Measurements from ENCODE around the gene DCUN1D4.
"Not testable (repeated sequence)": the region's sequence is repeated elsewhere in the genome, so short reads cannot be mapped to it uniquely, and the experiment has no call there.

Gene DCUN1D4

DNA sequence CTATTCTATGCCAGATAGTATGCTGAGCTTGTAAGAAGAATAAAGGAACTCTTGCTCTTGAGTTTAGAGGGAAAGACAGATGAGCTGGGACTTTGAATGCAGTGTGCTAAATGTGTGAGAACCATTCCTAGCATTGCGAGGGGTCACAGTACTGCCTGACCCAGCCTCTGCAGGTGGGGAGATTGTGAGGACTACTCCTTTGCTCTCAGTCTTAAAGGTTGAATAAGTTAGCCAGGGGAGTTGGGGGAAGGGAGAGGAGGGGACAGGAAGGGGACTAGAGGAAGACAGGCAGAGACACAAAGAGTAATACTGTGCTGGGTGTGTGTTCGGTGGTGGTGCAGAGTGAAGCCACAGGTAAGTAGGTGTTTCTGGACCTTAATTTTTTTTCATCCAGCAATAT lies 41.7 kb downstream of the DCUN1D4 start:
- H3K4me1 ChIP-seq (ENCODE audit: insufficient read depth, low read length), result peaks cover 5% of the 10 kb centered on the region
- no peak overlapping the region for H2AFZ ChIP-seq (ENCODE audit: low read depth, low read length)
- H3K27me3 ChIP-seq (ENCODE audit: insufficient read depth, low read length), result no peaks in the 10 kb centered on the region
- no peak overlapping the region for H3K4me3 ChIP-seq (ENCODE audit: low read length)
- no peaks in the 10 kb centered on the region for H3K9me3 ChIP-seq (ENCODE audit: low read length)
- H3K36me3 ChIP-seq (ENCODE audit: insufficient read depth, low read length), result peaks cover 67% of the 10 kb centered on the region

- peaks cover 5% of the 10 kb centered on the region for H3K4me1 ChIP-seq (ENCODE audit: insufficient read depth, low read length)
- no peak overlapping the region for H3K4me3 ChIP-seq (ENCODE audit: low read length)
- H3K27me3 ChIP-seq (ENCODE audit: insufficient read depth, low read length), result no peaks in the 10 kb centered on the region
- H3K9me3 ChIP-seq (ENCODE audit: low read length), result no peaks in the 10 kb centered on the region
- peaks cover 62% of the 10 kb centered on the region for H3K36me3 ChIP-seq (ENCODE audit: insufficient read depth, low read length)
- no peak overlapping the region for H2AFZ ChIP-seq (ENCODE audit: low read depth, low read length)
Measured at GRCh38 chr4:51885363-51885762, 42.4 kb downstream of the DCUN1D4 start.

GRCh38 chr4:51890760-51891159 lies 47.8 kb downstream of the DCUN1D4 start:
- no peaks in the 10 kb centered on the region for H3K9me3 ChIP-seq (ENCODE audit: low read length)

GRCh38 chr4:51893402-51893801 lies 50.4 kb downstream of the DCUN1D4 start:
- not testable (repeated sequence) for H3K9me3 ChIP-seq (ENCODE audit: low read length); H2AFZ ChIP-seq (ENCODE audit: low read depth, low read length); H3K4me1 ChIP-seq (ENCODE audit: insufficient read depth, low read length); H3K4me3 ChIP-seq (ENCODE audit: low read length); H3K27me3 ChIP-seq (ENCODE audit: insufficient read depth, low read length)
- H3K36me3 ChIP-seq (ENCODE audit: insufficient read depth, low read length), result peaks cover 49% of the 10 kb centered on the region

More at GRCh38 chr4:51890760-51891159, 47.8 kb downstream of the DCUN1D4 start:
- Histone ChIP-seq H3K4me3 (ENCODE audit: low read length) (no peak overlapping the region), H3K27me3 (ENCODE audit: insufficient read depth, low read length) (no peaks in the 10 kb centered on the region), H3K36me3 (ENCODE audit: insufficient read depth, low read length) (peaks cover 61% of the 10 kb centered on the region), H2AFZ (ENCODE audit: low read depth, low read length) (no peak overlapping the region), H3K4me1 (ENCODE audit: insufficient read depth, low read length) (no peaks in the 10 kb centered on the region)

DNA sequence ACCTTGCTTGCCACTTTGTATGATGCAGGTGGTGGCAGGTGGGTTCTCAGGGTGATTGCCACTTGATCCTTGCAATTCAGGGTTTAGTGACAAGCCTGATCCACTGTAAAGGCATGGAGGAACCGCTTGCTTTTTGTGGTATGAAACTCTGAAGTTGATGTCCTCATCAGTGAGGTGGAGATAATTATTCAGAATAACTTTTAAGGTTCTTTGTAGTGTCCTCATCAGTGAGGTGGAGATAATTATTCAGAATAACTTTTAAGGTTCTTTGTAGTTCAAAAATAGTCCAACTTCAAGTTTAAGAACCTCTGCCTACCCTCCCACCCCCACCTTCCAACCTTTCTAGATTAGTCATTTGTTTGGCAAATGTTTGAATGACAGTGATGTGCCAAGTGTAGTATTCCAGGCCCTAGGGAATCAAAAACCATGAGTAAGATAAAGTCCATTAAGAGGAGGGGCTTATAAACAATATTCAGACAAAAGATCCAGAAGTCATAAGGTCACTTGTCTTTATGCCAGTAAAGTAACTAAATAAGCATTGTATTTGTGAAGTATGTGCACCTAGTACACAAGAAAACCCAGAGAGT lies 51.2 kb downstream of the DCUN1D4 start:
- Histone ChIP-seq H2AFZ (ENCODE audit: low read depth, low read length) (no peak overlapping the region), H3K36me3 (ENCODE audit: insufficient read depth, low read length) (peaks cover 44% of the 10 kb centered on the region), H3K4me3 (ENCODE audit: low read length) (no peak overlapping the region), H3K9me3 (ENCODE audit: low read length) (no peaks in the 10 kb centered on the region), H3K4me1 (ENCODE audit: insufficient read depth, low read length) (no peaks in the 10 kb centered on the region), H3K27me3 (ENCODE audit: insufficient read depth, low read length) (no peaks in the 10 kb centered on the region)

- Histone ChIP-seq H3K4me3 (ENCODE audit: low read length) (no peak overlapping the region), H3K4me1 (ENCODE audit: insufficient read depth, low read length) (no peaks in the 10 kb centered on the region), H3K36me3 (ENCODE audit: insufficient read depth, low read length) (peaks cover 49% of the 10 kb centered on the region), H3K27me3 (ENCODE audit: insufficient read depth, low read length) (no peaks in the 10 kb centered on the region), H3K9me3 (ENCODE audit: low read length) (no peaks in the 10 kb centered on the region), H2AFZ (ENCODE audit: low read depth, low read length) (no peak overlapping the region)
Measured at GRCh38 chr4:51895158-51895557, 52.2 kb downstream of the DCUN1D4 start.

DNA sequence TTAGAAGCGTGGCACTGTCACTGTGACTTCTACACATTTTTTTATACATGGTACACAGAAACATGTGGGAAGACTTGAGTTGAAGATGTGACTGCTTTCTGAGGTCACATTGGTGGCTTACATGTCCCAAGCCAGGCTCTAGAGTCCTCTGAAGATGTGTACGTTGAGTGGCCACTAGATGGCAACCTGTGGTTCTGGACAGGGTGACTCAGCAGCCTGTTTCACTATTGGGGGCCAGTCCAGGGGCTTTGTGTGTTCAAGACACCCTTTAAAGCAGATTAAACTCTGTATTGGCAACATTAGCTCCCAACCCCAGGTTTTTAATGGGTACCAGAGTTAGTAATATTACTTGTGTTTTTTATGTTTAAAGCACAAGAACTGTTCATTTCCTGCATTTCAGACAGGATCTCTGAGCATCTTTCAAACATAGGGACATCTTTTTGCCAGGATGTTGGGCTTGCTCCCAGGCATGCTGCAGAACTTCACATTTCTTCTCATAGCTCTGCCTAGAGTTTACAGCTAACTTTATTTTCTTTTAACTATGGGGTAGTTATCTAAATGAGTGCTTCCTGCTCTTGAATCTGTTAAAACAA lies 53.0 kb downstream of the DCUN1D4 start:
- Histone ChIP-seq H3K9me3 (ENCODE audit: low read length) (no peaks in the 10 kb centered on the region), H3K36me3 (ENCODE audit: insufficient read depth, low read length) (peaks cover 49% of the 10 kb centered on the region), H3K4me3 (ENCODE audit: low read length) (no peak overlapping the region), H3K27me3 (ENCODE audit: insufficient read depth, low read length) (no peaks in the 10 kb centered on the region), H3K4me1 (ENCODE audit: insufficient read depth, low read length) (no peaks in the 10 kb centered on the region), H2AFZ (ENCODE audit: low read depth, low read length) (no peak overlapping the region)

- H2AFZ ChIP-seq (ENCODE audit: low read depth, low read length), result no peak overlapping the region
- H3K36me3 ChIP-seq (ENCODE audit: insufficient read depth, low read length), result peaks cover 71% of the 10 kb centered on the region
- no peaks in the 10 kb centered on the region for H3K27me3 ChIP-seq (ENCODE audit: insufficient read depth, low read length)
- H3K9me3 ChIP-seq (ENCODE audit: low read length), result no peaks in the 10 kb centered on the region
- H3K4me3 ChIP-seq (ENCODE audit: low read length), result no peak overlapping the region
- no peaks in the 10 kb centered on the region for H3K4me1 ChIP-seq (ENCODE audit: insufficient read depth, low read length)
Measured at GRCh38 chr4:51901363-51901762, 58.4 kb downstream of the DCUN1D4 start.

DNA sequence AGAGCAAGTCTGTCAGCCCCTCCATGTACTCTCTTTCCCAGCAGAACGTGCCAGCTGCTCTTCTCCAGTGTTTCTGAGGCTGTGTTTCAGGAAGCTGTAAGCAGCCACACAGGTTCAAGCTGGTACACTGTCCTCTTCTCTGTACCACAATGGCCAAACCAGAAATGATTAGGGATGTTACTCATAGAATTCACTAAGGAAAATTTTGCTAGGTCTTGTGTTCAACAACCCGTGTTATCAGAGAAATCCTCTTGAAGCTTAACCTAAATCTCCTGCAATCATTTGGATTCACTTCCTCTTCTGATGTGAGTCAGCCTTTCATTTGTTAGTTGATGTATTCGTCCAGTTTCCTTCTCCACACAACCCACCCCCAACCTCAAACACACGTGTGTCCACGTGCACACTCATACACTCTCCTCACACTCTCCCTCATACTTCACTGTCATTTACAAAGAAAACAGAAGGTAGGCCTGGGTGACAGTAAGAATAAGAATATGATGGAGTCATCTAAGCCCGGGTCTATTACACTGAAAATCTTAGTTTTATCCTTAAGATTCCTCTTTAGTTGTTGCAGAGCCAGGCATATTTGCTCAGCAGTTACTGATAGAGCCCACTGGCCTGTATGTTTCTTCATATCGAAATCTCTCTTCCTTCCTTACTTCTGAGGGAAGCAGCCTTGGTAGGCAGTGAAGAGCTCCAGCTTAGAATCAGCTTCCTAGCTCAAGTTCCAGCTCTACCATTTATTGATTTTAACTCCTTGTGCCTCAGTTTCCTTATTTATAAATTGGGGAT lies 63.4 kb downstream of the DCUN1D4 start:
- Histone ChIP-seq H3K27me3 (ENCODE audit: insufficient read depth, low read length) (no peaks in the 10 kb centered on the region), H3K9me3 (ENCODE audit: low read length) (no peaks in the 10 kb centered on the region), H3K4me1 (ENCODE audit: insufficient read depth, low read length) (no peaks in the 10 kb centered on the region), H2AFZ (ENCODE audit: low read depth, low read length) (no peak overlapping the region), H3K36me3 (ENCODE audit: insufficient read depth, low read length) (peaks cover 82% of the 10 kb centered on the region), H3K4me3 (ENCODE audit: low read length) (no peak overlapping the region)

- Histone ChIP-seq H3K27me3 (ENCODE audit: insufficient read depth, low read length) (no peaks in the 10 kb centered on the region), H3K36me3 (ENCODE audit: insufficient read depth, low read length) (peaks cover 85% of the 10 kb centered on the region), H2AFZ (ENCODE audit: low read depth, low read length) (no peak overlapping the region), H3K4me1 (ENCODE audit: insufficient read depth, low read length) (no peaks in the 10 kb centered on the region), H3K4me3 (ENCODE audit: low read length) (no peak overlapping the region), H3K9me3 (ENCODE audit: low read length) (no peaks in the 10 kb centered on the region)
Measured at GRCh38 chr4:51907006-51907669, 64.2 kb downstream of the DCUN1D4 start.

- Histone ChIP-seq H2AFZ (ENCODE audit: low read depth, low read length) (no peak overlapping the region), H3K9me3 (ENCODE audit: low read length) (peaks cover 2% of the 10 kb centered on the region), H3K4me3 (ENCODE audit: low read length) (no peak overlapping the region), H3K27me3 (ENCODE audit: insufficient read depth, low read length) (no peaks in the 10 kb centered on the region), H3K4me1 (ENCODE audit: insufficient read depth, low read length) (no peaks in the 10 kb centered on the region), H3K36me3 (ENCODE audit: insufficient read depth, low read length) (peaks cover 83% of the 10 kb centered on the region)
Measured at GRCh38 chr4:51909236-51909703, 66.3 kb downstream of the DCUN1D4 start.

DNA sequence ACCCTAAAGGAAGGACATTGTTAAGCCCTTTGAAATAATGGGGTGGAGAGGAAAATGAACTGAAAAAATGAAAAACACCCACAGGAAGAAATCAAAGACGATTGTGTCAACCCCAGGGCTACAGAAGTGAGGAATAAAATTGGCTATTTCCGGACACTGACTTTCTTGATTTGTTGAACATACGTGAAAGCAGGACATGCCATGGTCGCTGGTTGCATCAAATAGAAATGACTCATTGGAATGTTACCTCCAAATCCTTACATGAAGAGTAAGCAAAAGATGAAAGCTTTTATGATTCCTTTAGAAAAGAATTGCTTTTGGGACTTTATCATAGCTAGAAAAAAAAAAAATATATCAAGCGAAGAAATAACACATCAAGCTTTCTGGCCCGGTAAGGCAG lies 75.3 kb downstream of the DCUN1D4 start:
- H3K4me1 ChIP-seq (ENCODE audit: insufficient read depth, low read length), result no peaks in the 10 kb centered on the region
- H3K4me3 ChIP-seq (ENCODE audit: low read length), result no peak overlapping the region
- H3K36me3 ChIP-seq (ENCODE audit: insufficient read depth, low read length), result peaks cover 35% of the 10 kb centered on the region
- H3K9me3 ChIP-seq (ENCODE audit: low read length), result peaks cover 2% of the 10 kb centered on the region
- no peak overlapping the region for H2AFZ ChIP-seq (ENCODE audit: low read depth, low read length)
- no peaks in the 10 kb centered on the region for H3K27me3 ChIP-seq (ENCODE audit: insufficient read depth, low read length)

DNA sequence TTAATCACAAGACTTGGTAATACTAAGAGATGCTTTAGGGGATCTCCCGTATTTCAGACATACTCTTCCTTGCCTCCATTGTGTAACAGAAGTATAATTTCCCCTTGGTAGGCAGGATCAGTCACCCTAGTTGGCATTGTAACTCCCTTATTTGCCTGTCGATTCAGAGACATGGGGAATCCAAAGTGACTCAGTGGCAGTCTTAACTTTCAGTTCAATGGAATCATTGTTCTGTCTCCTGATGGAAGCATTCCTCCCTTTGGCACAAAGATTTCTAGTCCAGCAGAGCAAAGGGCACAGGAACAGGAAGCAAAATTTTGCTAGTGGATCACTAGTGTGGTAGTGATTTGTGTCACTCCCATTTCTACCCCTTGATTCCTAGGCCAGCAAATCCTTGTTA lies 80.4 kb downstream of the DCUN1D4 start:
- H2AFZ ChIP-seq (ENCODE audit: low read depth, low read length), result no peak overlapping the region
- H3K4me3 ChIP-seq (ENCODE audit: low read length), result no peak overlapping the region
- H3K36me3 ChIP-seq (ENCODE audit: insufficient read depth, low read length), result no peaks in the 10 kb centered on the region

More for the DNA sequence above, 80.4 kb downstream of the DCUN1D4 start:
- Histone ChIP-seq H3K9me3 (ENCODE audit: low read length) (no peaks in the 10 kb centered on the region), H3K4me1 (ENCODE audit: insufficient read depth, low read length) (no peaks in the 10 kb centered on the region), H3K27me3 (ENCODE audit: insufficient read depth, low read length) (no peaks in the 10 kb centered on the region)

Measured in neuron (in vitro differentiated cells).